Measurements from ENCODE around the gene GLB1L2. TPM values are rescaled to one million over a fixed set of nuclear protein-coding genes. Genes with fewer than 3 reads are reported as not detected.

GLB1L2 gene
- total RNA-seq, 1 experiment from 2014 or later = 27.1 TPM

DNA sequence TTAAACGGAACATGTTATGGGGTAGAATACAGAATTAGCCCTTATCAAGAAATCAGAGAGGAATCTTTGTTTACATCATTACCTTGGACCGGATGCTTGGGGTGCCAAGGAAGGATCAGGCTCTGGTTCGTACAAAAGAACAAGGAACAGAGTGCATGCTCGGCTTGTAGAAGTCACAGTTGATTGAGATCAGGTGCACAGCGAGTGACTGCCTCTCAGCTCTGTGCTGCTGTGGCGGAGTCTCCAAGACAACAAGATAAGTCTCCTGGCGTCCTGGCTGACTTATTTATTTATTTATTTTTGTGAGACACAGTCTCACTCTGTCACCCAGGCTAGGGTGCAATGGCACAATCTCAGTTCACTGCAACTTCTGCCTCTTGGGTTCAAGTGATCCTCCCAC is 31.8 kb downstream of the GLB1L2 start:
- Histone ChIP-seq H3K27me3 (ENCODE audit: insufficient read depth, low read length) (no peaks in the 10 kb centered on the region), H3K79me2 (ENCODE audit: insufficient read depth, low read length) (no peaks in the 10 kb centered on the region), H3K9ac (ENCODE audit: low read length) (no peak overlapping the region), H4K20me1 (ENCODE audit: insufficient read depth) (no peaks in the 10 kb centered on the region), H3K27ac (ENCODE audit: low read depth, low read length) (no peak overlapping the region), H2AFZ (ENCODE audit: low read depth, low read length, poor library complexity, severe bottlenecking) (no peak overlapping the region), H3K4me1 (ENCODE audit: control insufficient read depth in 1 of 2, insufficient read depth in 2 of 2, low read length in 2 of 2) (no peaks in the 10 kb centered on the region), H3K4me2 (ENCODE audit: low read length) (no peak overlapping the region), H3K4me3 (replicated peaks in 1 of 2; ENCODE audit: low read depth in 1 of 2, low read length in 2 of 2) (no peak overlapping the region), H3K36me3 (ENCODE audit: control insufficient read depth in 1 of 2, insufficient read depth in 2 of 2, low read length in 2 of 2) (no peaks in the 10 kb centered on the region), H3K9me3 (ENCODE audit: control insufficient read depth in 1 of 2, insufficient read depth in 1 of 2, low read depth in 1 of 2, low read length in 2 of 2) (no peaks in the 10 kb centered on the region), H3K9me2 (ENCODE audit: insufficient read depth) (no peaks in the 10 kb centered on the region)
- TF ChIP-seq POLR2A (IDR thresholded peaks at IDR 0.05; ENCODE audit: borderline replicate concordance, extremely low read depth, insufficient read depth, insufficient read length) = no peak
- TF ChIP-seq, protein P1, sequence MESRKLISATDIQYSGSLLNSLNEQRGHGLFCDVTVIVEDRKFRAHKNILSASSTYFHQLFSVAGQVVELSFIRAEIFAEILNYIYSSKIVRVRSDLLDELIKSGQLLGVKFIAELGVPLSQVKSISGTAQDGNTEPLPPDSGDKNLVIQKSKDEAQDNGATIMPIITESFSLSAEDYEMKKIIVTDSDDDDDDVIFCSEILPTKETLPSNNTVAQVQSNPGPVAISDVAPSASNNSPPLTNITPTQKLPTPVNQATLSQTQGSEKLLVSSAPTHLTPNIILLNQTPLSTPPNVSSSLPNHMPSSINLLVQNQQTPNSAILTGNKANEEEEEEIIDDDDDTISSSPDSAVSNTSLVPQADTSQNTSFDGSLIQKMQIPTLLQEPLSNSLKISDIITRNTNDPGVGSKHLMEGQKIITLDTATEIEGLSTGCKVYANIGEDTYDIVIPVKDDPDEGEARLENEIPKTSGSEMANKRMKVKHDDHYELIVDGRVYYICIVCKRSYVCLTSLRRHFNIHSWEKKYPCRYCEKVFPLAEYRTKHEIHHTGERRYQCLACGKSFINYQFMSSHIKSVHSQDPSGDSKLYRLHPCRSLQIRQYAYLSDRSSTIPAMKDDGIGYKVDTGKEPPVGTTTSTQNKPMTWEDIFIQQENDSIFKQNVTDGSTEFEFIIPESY (IDR thresholded peaks at IDR 0.05; ENCODE audit: extremely low read depth, insufficient replicate concordance, low read length) = no peak
- TF ChIP-seq SRF (IDR thresholded peaks at IDR 0.05; ENCODE audit: low read depth) = no peak
- TF ChIP-seq ZNF274 (IDR thresholded peaks at IDR 0.05; ENCODE audit: low read depth, low read length) = no peak
- TF ChIP-seq JUND (IDR thresholded peaks at IDR 0.05) = no peak
- TF ChIP-seq FOSL1 (IDR thresholded peaks at IDR 0.05; ENCODE audit: low read depth) = no peak
- TF ChIP-seq YY1 (IDR thresholded peaks at IDR 0.05; ENCODE audit: extremely low read depth, insufficient replicate concordance, low read depth, low read length) = no peak
- no peak for TF ChIP-seq EZH2 (IDR thresholded peaks at IDR 0.05)
- TF ChIP-seq, protein P2, sequence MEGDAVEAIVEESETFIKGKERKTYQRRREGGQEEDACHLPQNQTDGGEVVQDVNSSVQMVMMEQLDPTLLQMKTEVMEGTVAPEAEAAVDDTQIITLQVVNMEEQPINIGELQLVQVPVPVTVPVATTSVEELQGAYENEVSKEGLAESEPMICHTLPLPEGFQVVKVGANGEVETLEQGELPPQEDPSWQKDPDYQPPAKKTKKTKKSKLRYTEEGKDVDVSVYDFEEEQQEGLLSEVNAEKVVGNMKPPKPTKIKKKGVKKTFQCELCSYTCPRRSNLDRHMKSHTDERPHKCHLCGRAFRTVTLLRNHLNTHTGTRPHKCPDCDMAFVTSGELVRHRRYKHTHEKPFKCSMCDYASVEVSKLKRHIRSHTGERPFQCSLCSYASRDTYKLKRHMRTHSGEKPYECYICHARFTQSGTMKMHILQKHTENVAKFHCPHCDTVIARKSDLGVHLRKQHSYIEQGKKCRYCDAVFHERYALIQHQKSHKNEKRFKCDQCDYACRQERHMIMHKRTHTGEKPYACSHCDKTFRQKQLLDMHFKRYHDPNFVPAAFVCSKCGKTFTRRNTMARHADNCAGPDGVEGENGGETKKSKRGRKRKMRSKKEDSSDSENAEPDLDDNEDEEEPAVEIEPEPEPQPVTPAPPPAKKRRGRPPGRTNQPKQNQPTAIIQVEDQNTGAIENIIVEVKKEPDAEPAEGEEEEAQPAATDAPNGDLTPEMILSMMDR (IDR thresholded peaks at IDR 0.05 in 2 of 3, conservative IDR thresholded peaks at IDR 0.05 in 1 of 3; ENCODE audit: borderline replicate concordance in 1 of 3, insufficient read depth in 1 of 3, low read depth in 2 of 3, low read length in 2 of 3) = no peak
- CTCF ChIA-PET = no interaction called here
- no peak for DNase-seq (ENCODE audit: low read depth, low spot score)
- RAD21 ChIA-PET (ENCODE audit: low non-redundant PET in 1 of 2, low total read pairs in 2 of 2, uncharacterized antibody in 2 of 2, unreplicated experiment in 2 of 2) = no interaction called here
- intact Hi-C loops (cut with micrococcal nuclease) = loop anchor here (5.0 kb wide), 3 partner anchors 229 to 504 kb away; no protein-coding TSS in a partner anchor
- BruUV-seq (replicated peaks) = no TSS peak
- ATAC-seq = no peak
- POLR2A ChIA-PET = no interaction called here

Data from HCT116 (cell line).